ENCODE measurements around the gene SLC14A1.

Gene SLC14A1

GRCh38 chr18:45688113-45688512 lies 35.9 kb upstream of the SLC14A1 start:
- no peaks in the 10 kb centered on the region for H3K9me3 ChIP-seq (ENCODE audit: control insufficient read depth, insufficient read depth, low read length)
- peak overlapping the region; percentile 70 for H3K4me3 ChIP-seq (ENCODE audit: low read length)
- peak overlapping the region; percentile 94 for H3K4me2 ChIP-seq (ENCODE audit: low read length)
- H4K20me1 ChIP-seq (ENCODE audit: control insufficient read depth, insufficient read depth, low read depth, low read length): no peaks in the 10 kb centered on the region
- peak overlapping the region; percentile 80 for H3K27ac ChIP-seq (ENCODE audit: low read depth, low read length)
- no peaks in the 10 kb centered on the region for H3K79me2 ChIP-seq (ENCODE audit: control insufficient read depth, low read length)
- no peaks in the 10 kb centered on the region for H3K27me3 ChIP-seq (ENCODE audit: control insufficient read depth, low read length)
- TF ChIP-seq EZH2phosphoT487 (IDR thresholded peaks at IDR 0.05; ENCODE audit: borderline replicate concordance, low read length): no peak
- TF ChIP-seq, protein P1, sequence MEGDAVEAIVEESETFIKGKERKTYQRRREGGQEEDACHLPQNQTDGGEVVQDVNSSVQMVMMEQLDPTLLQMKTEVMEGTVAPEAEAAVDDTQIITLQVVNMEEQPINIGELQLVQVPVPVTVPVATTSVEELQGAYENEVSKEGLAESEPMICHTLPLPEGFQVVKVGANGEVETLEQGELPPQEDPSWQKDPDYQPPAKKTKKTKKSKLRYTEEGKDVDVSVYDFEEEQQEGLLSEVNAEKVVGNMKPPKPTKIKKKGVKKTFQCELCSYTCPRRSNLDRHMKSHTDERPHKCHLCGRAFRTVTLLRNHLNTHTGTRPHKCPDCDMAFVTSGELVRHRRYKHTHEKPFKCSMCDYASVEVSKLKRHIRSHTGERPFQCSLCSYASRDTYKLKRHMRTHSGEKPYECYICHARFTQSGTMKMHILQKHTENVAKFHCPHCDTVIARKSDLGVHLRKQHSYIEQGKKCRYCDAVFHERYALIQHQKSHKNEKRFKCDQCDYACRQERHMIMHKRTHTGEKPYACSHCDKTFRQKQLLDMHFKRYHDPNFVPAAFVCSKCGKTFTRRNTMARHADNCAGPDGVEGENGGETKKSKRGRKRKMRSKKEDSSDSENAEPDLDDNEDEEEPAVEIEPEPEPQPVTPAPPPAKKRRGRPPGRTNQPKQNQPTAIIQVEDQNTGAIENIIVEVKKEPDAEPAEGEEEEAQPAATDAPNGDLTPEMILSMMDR (IDR thresholded peaks at IDR 0.05; ENCODE audit: low read depth, low read length, poor library complexity, severe bottlenecking): no peak
- H3K9me2 ChIP-seq (replicated peaks; ENCODE audit: control insufficient read depth, low read length): no peaks in the 10 kb centered on the region
- 0 out of 2 replicates have a peak, but pooled peaks cover 6% of the 10 kb centered on the region for H3F3A ChIP-seq (ENCODE audit: control insufficient read depth, insufficient read depth)
- H3K4me1 ChIP-seq (ENCODE audit: control insufficient read depth, low read length): peaks cover 42% of the 10 kb centered on the region
- H3K36me3 ChIP-seq (ENCODE audit: control insufficient read depth, low read length): no peaks in the 10 kb centered on the region

- Histone ChIP-seq H3K79me2 (ENCODE audit: control insufficient read depth, low read length) (no peaks in the 10 kb centered on the region), H3K27me3 (ENCODE audit: control insufficient read depth, low read length) (no peaks in the 10 kb centered on the region), H3K4me3 (ENCODE audit: low read length) (peak overlapping the region; percentile 70), H3K4me2 (ENCODE audit: low read length) (peak overlapping the region; percentile 94), H3K9me2 (replicated peaks; ENCODE audit: control insufficient read depth, low read length) (no peaks in the 10 kb centered on the region), H3K4me1 (ENCODE audit: control insufficient read depth, low read length) (peaks cover 42% of the 10 kb centered on the region), H4K20me1 (ENCODE audit: control insufficient read depth, insufficient read depth, low read depth, low read length) (no peaks in the 10 kb centered on the region), H3K9me3 (ENCODE audit: control insufficient read depth, insufficient read depth, low read length) (no peaks in the 10 kb centered on the region), H3K27ac (ENCODE audit: low read depth, low read length) (peak overlapping the region; percentile 80; the same call in 1 of the 2 replicates), H3F3A (ENCODE audit: control insufficient read depth, insufficient read depth) (0 out of 2 replicates have a peak, but pooled peaks cover 6% of the 10 kb centered on the region), H3K36me3 (ENCODE audit: control insufficient read depth, low read length) (no peaks in the 10 kb centered on the region)
- TF ChIP-seq EZH2phosphoT487 (IDR thresholded peaks at IDR 0.05; ENCODE audit: borderline replicate concordance, low read length): no peak
- TF ChIP-seq, protein P1 (IDR thresholded peaks at IDR 0.05; ENCODE audit: low read depth, low read length, poor library complexity, severe bottlenecking): no peak
Measured at GRCh38 chr18:45688833-45689232, 35.1 kb upstream of the SLC14A1 start.

- no peaks in the 10 kb centered on the region for H3K36me3 ChIP-seq (ENCODE audit: control insufficient read depth, low read length)
- H3K4me2 ChIP-seq (ENCODE audit: low read length): peak overlapping the region; percentile 94
- no peak overlapping the region for H3K4me3 ChIP-seq (ENCODE audit: low read length)
- H4K20me1 ChIP-seq (ENCODE audit: control insufficient read depth, insufficient read depth, low read depth, low read length): no peaks in the 10 kb centered on the region
- H3K9me3 ChIP-seq (ENCODE audit: control insufficient read depth, insufficient read depth, low read length): no peaks in the 10 kb centered on the region
- no peaks in the 10 kb centered on the region for H3K79me2 ChIP-seq (ENCODE audit: control insufficient read depth, low read length)
- H3K27ac ChIP-seq (ENCODE audit: low read depth, low read length): no peak overlapping the region
- H3K9me2 ChIP-seq (replicated peaks; ENCODE audit: control insufficient read depth, low read length): no peaks in the 10 kb centered on the region
- TF ChIP-seq EZH2phosphoT487 (IDR thresholded peaks at IDR 0.05; ENCODE audit: borderline replicate concordance, low read length): no peak
- TF ChIP-seq, protein P1 (IDR thresholded peaks at IDR 0.05; ENCODE audit: low read depth, low read length, poor library complexity, severe bottlenecking): no peak
- no peaks in the 10 kb centered on the region for H3K27me3 ChIP-seq (ENCODE audit: control insufficient read depth, low read length)
- 0 out of 2 replicates have a peak, but pooled peaks cover 6% of the 10 kb centered on the region for H3F3A ChIP-seq (ENCODE audit: control insufficient read depth, insufficient read depth)
- H3K4me1 ChIP-seq (ENCODE audit: control insufficient read depth, low read length): peaks cover 42% of the 10 kb centered on the region
Measured at GRCh38 chr18:45689396-45689795, 34.6 kb upstream of the SLC14A1 start.
